Vagina (tissue), 2 donors: ENCODE results near the gene TMEM114. TPM values are rescaled to one million over a fixed set of nuclear protein-coding genes. Genes with fewer than 3 reads are reported as not detected.

Experiments used
- DNase-seq, 2 donors: peaks; one replicate each; pipeline ENCODE4 v3.0.0-alpha.2; 2017; ENCODE audit errors: extremely low spot score in 2 of 2
- H3K27ac ChIP-seq: fragments of 200-600 bp; sonication (generic); one replicate; pipeline ENCODE4 v1.5.1; 2019
- H3K27me3 ChIP-seq: fragments of 200-600 bp; sonication (generic); one replicate; pipeline ENCODE4 v1.5.1; 2019
- H3K36me3 ChIP-seq, 2 donors: fragments of 200-600 bp; sonication (generic); one replicate each; pipeline ENCODE4 v1.5.1; 2017 to 2019
- H3K4me1 ChIP-seq: fragments of 200-600 bp; sonication (generic); one replicate; pipeline ENCODE4 v1.5.1; 2019
- H3K4me3 ChIP-seq, 2 donors: fragments of 200-600 bp; sonication (generic); 1 replicate in 1 of 2; 2 replicates in 1 of 2; pipeline ENCODE4 v1.5.1; 2016 to 2019
- H3K9me3 ChIP-seq: fragments of 200-600 bp; sonication (generic); one replicate; pipeline ENCODE4 v1.5.1; 2019
- POLR2A ChIP-seq, 2 donors: fragments of 450-650 bp; IDR thresholded peaks; one replicate each; pipeline ENCODE4 v1.6.1; 2017; ENCODE audit warnings: antibody characterized with exemption in 2 of 2, mild to moderate bottlenecking in 2 of 2, moderate library complexity in 2 of 2
- POLR2AphosphoS5 ChIP-seq, 2 donors: sonication (generic); formaldehyde crosslinking; IDR thresholded peaks; one replicate each; pipeline ENCODE4 v1.9.0; 2017; ENCODE audit warnings: antibody characterized with exemption in 2 of 2, mild to moderate bottlenecking in 2 of 2, low read depth in 1 of 2; ENCODE audit not compliant: insufficient read depth in 1 of 2
- intact Hi-C: fragments of 100-400 bp; cut with DNase I; formaldehyde crosslinking; loops from one replicate; pipeline ENCODE4 v1.15.1; 2023
- total RNA-seq: library from RNA; depleted of rRNA; stranded (reverse); fragments of >200 nt; gene quantifications from one replicate; pipeline ENCODE4 v1.2.3, GENCODE V29; 2016
- TF ChIP-seq, protein P1 (sequence below), 3 experiments: fragments of 450-650 bp in 2 of 3; fragments of 200-600 bp in 1 of 3; sonication (generic) in 1 of 3; IDR thresholded peaks; one replicate each; pipeline ENCODE4 v1.5.1; 2017 to 2019; ENCODE audit warnings: antibody characterized with exemption in 3 of 3, mild to moderate bottlenecking in 2 of 3, moderate library complexity in 2 of 3

The TMEM114 gene
- total RNA-seq, 1 donor from 2014 or later, result not detected

GRCh38 chr16:8621222-8621571 is 30.9 kb upstream of the TMEM114 start:
- DNase-seq, result no peak
- no peaks in the 10 kb centered on the region for H3K9me3 ChIP-seq
- TF ChIP-seq POLR2AphosphoS5 (IDR thresholded peaks at IDR 0.05; ENCODE audit: insufficient read depth in 1 of 2, low read depth in 1 of 2) (no peak), POLR2A (IDR thresholded peaks at IDR 0.05) (no peak)
- TF ChIP-seq, protein P1, sequence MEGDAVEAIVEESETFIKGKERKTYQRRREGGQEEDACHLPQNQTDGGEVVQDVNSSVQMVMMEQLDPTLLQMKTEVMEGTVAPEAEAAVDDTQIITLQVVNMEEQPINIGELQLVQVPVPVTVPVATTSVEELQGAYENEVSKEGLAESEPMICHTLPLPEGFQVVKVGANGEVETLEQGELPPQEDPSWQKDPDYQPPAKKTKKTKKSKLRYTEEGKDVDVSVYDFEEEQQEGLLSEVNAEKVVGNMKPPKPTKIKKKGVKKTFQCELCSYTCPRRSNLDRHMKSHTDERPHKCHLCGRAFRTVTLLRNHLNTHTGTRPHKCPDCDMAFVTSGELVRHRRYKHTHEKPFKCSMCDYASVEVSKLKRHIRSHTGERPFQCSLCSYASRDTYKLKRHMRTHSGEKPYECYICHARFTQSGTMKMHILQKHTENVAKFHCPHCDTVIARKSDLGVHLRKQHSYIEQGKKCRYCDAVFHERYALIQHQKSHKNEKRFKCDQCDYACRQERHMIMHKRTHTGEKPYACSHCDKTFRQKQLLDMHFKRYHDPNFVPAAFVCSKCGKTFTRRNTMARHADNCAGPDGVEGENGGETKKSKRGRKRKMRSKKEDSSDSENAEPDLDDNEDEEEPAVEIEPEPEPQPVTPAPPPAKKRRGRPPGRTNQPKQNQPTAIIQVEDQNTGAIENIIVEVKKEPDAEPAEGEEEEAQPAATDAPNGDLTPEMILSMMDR (IDR thresholded peaks at IDR 0.05), result no peak
- peak overlapping the region; percentile 68 to 99 for H3K4me3 ChIP-seq
- intact Hi-C loops, result no loop called here
- H3K27ac ChIP-seq, result peak overlapping the region; percentile 80
- no peaks in the 10 kb centered on the region for H3K27me3 ChIP-seq
- peaks cover 19% of the 10 kb centered on the region for H3K4me1 ChIP-seq
- peaks cover 0 to 9% of the 10 kb centered on the region in 2 donors for H3K36me3 ChIP-seq

GRCh38 chr16:8620535-8620934 is 30.2 kb upstream of the TMEM114 start:
- no peak overlapping the region for H3K4me3 ChIP-seq
- intact Hi-C loops, result no loop called here
- no peaks in the 10 kb centered on the region for H3K27me3 ChIP-seq
- H3K27ac ChIP-seq, result no peak overlapping the region
- H3K4me1 ChIP-seq, result peaks cover 19% of the 10 kb centered on the region
- H3K36me3 ChIP-seq, result peaks cover 0 to 2% of the 10 kb centered on the region in 2 donors
- no peak for TF ChIP-seq POLR2AphosphoS5 (IDR thresholded peaks at IDR 0.05; ENCODE audit: insufficient read depth in 1 of 2, low read depth in 1 of 2)
- TF ChIP-seq, protein P1 (IDR thresholded peaks at IDR 0.05), result no peak
- no peak for TF ChIP-seq POLR2A (IDR thresholded peaks at IDR 0.05)
- no peaks in the 10 kb centered on the region for H3K9me3 ChIP-seq
- no peak for DNase-seq

DNA sequence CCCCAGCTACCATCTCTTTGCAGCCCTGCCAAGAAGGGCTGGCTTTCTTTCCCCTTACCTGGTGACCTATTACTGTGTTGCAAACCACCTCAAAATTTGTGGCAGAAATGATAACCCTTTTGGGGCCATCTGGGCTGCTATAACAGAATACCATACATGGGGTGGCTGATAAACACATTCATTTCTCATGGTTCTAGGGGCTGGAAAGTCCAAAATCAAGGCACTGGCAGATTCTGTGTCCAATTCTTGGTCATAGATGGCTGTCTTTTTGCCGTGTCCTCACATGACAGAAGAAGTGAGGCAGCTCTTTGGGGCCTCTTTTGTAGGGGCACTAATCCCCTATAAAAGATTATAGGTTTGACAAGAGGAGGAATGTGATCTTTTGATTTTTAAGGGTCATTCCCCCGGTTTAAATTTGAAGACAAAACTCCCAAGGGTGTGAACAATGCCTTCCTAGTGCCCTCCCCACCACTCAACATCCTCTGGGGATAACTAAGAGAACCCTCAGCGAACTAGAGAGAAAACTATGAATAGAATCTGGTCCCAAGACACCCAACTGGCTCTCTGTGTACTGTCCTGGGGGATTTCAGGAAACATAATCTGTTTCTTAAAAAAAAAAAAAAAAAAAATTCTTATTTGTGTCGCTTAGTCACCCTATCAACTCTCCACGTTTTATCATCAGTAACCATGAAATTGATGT is 29.5 kb upstream of the TMEM114 start:
- intact Hi-C loops, result no loop called here
- no peak for DNase-seq
- no peaks in the 10 kb centered on the region for H3K27me3 ChIP-seq
- H3K4me3 ChIP-seq, result no peak overlapping the region
- H3K27ac ChIP-seq, result no peak overlapping the region
- H3K36me3 ChIP-seq, result no peaks in the 10 kb centered on the region
- H3K4me1 ChIP-seq, result peaks cover 19% of the 10 kb centered on the region
- TF ChIP-seq POLR2AphosphoS5 (IDR thresholded peaks at IDR 0.05; ENCODE audit: insufficient read depth in 1 of 2, low read depth in 1 of 2), result no peak
- TF ChIP-seq POLR2A (IDR thresholded peaks at IDR 0.05), result no peak
- TF ChIP-seq, protein P1 (IDR thresholded peaks at IDR 0.05), result no peak
- no peaks in the 10 kb centered on the region for H3K9me3 ChIP-seq

GRCh38 chr16:8614435-8615029 is 24.2 kb upstream of the TMEM114 start:
- H3K36me3 ChIP-seq, result no peaks in the 10 kb centered on the region
- intact Hi-C loops, result no loop called here
- no peaks in the 10 kb centered on the region for H3K4me1 ChIP-seq
- no peak overlapping the region for H3K27ac ChIP-seq
- DNase-seq, result no peak
- H3K27me3 ChIP-seq, result no peaks in the 10 kb centered on the region
- TF ChIP-seq POLR2A (IDR thresholded peaks at IDR 0.05), result no peak
- TF ChIP-seq, protein P1 (IDR thresholded peaks at IDR 0.05), result no peak
- TF ChIP-seq POLR2AphosphoS5 (IDR thresholded peaks at IDR 0.05; ENCODE audit: insufficient read depth in 1 of 2, low read depth in 1 of 2), result no peak
- no peaks in the 10 kb centered on the region for H3K9me3 ChIP-seq
- H3K4me3 ChIP-seq, result no peak overlapping the region
